Measurements from ENCODE around the gene FCN2.

GRCh38 chr9:134883040-134883782 lies 2.6 kb downstream of the FCN2 start:
- TF ChIP-seq CTCF (IDR thresholded peaks at IDR 0.05 in 2 of 3, conservative IDR thresholded peaks at IDR 0.05 in 1 of 3; ENCODE audit: insufficient read depth in 2 of 3, low read depth in 1 of 3, low read length in 3 of 3) (no peak), MLLT1 (IDR thresholded peaks at IDR 0.05) (no peak), ATF1 (CRISPR knock-in tag; IDR thresholded peaks at IDR 0.05) (no peak), ATF1 (tag; IDR thresholded peaks at IDR 0.05) (no peak), ATF4 (CRISPR knock-in tag; IDR thresholded peaks at IDR 0.05) (no peak), MAX (CRISPR knock-in tag; IDR thresholded peaks at IDR 0.05) (no peak), ZNF707 (CRISPR knock-in tag; conservative IDR thresholded peaks at IDR 0.05) (no peak), SMAD1 (IDR thresholded peaks at IDR 0.05; ENCODE audit: low read depth, low read length, partially characterized antibody) (no peak), BRD4 (IDR thresholded peaks at IDR 0.05) (no peak), ZNF274 (IDR thresholded peaks at IDR 0.05; ENCODE audit: borderline replicate concordance, low read depth, low read length) (no peak), EP400 (IDR thresholded peaks at IDR 0.05) (no peak)

Measured in K562 (cell line).